ENCODE data around the gene MFF.

MFF gene

GRCh38 chr2:227324995-227325838 lies at the start of gene MFF:
Gene MFF (plus strand): TSS chr2:227325251. CDS start chr2:227330666, 5,415 bp downstream.
- in situ Hi-C loops (cut with MboI; ENCODE audit: low sequenced_read_pairs): no loop called here

- in situ Hi-C loops (cut with MboI; ENCODE audit: low sequenced_read_pairs): no loop called here
Observed at GRCh38 chr2:227280895-227281294, 44.2 kb upstream of the MFF start.

- in situ Hi-C loops (cut with MboI; ENCODE audit: low sequenced_read_pairs): no loop called here
Observed at GRCh38 chr2:227285741-227286236, 39.3 kb upstream of the MFF start.

GRCh38 chr2:227287771-227288170 lies 37.3 kb upstream of the MFF start:
- in situ Hi-C loops (cut with MboI; ENCODE audit: low sequenced_read_pairs): no loop called here

GRCh38 chr2:227292314-227292713 lies 32.7 kb upstream of the MFF start:
- in situ Hi-C loops (cut with MboI; ENCODE audit: low sequenced_read_pairs): no loop called here

GRCh38 chr2:227293531-227293930 lies 31.5 kb upstream of the MFF start:
- in situ Hi-C loops (cut with MboI; ENCODE audit: low sequenced_read_pairs): no loop called here

- in situ Hi-C loops (cut with MboI; ENCODE audit: low sequenced_read_pairs): no loop called here
Observed at GRCh38 chr2:227295806-227296205, 29.2 kb upstream of the MFF start.

- in situ Hi-C loops (cut with MboI; ENCODE audit: low sequenced_read_pairs): no loop called here
Observed at GRCh38 chr2:227296671-227297405, 28.2 kb upstream of the MFF start.

GRCh38 chr2:227301523-227301922 lies 23.5 kb upstream of the MFF start:
- in situ Hi-C loops (cut with MboI; ENCODE audit: low sequenced_read_pairs): no loop called here

- in situ Hi-C loops (cut with MboI; ENCODE audit: low sequenced_read_pairs): no loop called here
Observed at GRCh38 chr2:227308784-227309183, 16.3 kb upstream of the MFF start.

GRCh38 chr2:227310756-227311110 lies 14.3 kb upstream of the MFF start:
- in situ Hi-C loops (cut with MboI; ENCODE audit: low sequenced_read_pairs): no loop called here

- in situ Hi-C loops (cut with MboI; ENCODE audit: low sequenced_read_pairs): no loop called here
Observed at GRCh38 chr2:227311861-227312506, 13.1 kb upstream of the MFF start.

- in situ Hi-C loops (cut with MboI; ENCODE audit: low sequenced_read_pairs): no loop called here
Observed at GRCh38 chr2:227312579-227312978, 12.5 kb upstream of the MFF start.

GRCh38 chr2:227313310-227313709 lies 11.7 kb upstream of the MFF start:
- in situ Hi-C loops (cut with MboI; ENCODE audit: low sequenced_read_pairs): no loop called here

GRCh38 chr2:227317834-227318233 lies 7.2 kb upstream of the MFF start:
- in situ Hi-C loops (cut with MboI; ENCODE audit: low sequenced_read_pairs): no loop called here

GRCh38 chr2:227320305-227321094 lies 4.6 kb upstream of the MFF start:
- in situ Hi-C loops (cut with MboI; ENCODE audit: low sequenced_read_pairs): no loop called here

- in situ Hi-C loops (cut with MboI; ENCODE audit: low sequenced_read_pairs): no loop called here
Observed at GRCh38 chr2:227322530-227323205, 2.4 kb upstream of the MFF start.

GRCh38 chr2:227323818-227324217 lies 1.2 kb upstream of the MFF start:
- in situ Hi-C loops (cut with MboI; ENCODE audit: low sequenced_read_pairs): no loop called here

- in situ Hi-C loops (cut with MboI; ENCODE audit: low sequenced_read_pairs): no loop called here
Observed at GRCh38 chr2:227324642-227324994, 433 bp upstream of the MFF start.

- in situ Hi-C loops (cut with MboI; ENCODE audit: low sequenced_read_pairs): no loop called here
Observed at GRCh38 chr2:227325839-227326195, 766 bp downstream of the MFF start.

Measured in hTERT RPE-1 (cell line).